Esophagus squamous epithelium (tissue), 4 donors: ENCODE results near the gene AFF3.

Experiments used
- CTCF ChIP-seq, 6 experiments: fragments of 450-650 bp in 4 of 6; fragments of 200-600 bp in 2 of 6; sonication (generic) in 2 of 6; IDR thresholded peaks; one replicate each; pipeline ENCODE4 v1.5.1; 2016 to 2019; ENCODE audit warnings: antibody characterized with exemption in 6 of 6, mild to moderate bottlenecking in 4 of 6, moderate library complexity in 4 of 6
- POLR2A ChIP-seq, 4 donors: fragments of 450-650 bp; IDR thresholded peaks; one replicate each; pipeline ENCODE4 v1.6.1; 2017; ENCODE audit warnings: antibody characterized with exemption in 4 of 4, mild to moderate bottlenecking in 4 of 4, moderate library complexity in 3 of 4

GRCh38 chr2:99960291-99960690, 182.1 kb downstream of the AFF3 start:
- TF ChIP-seq CTCF (IDR thresholded peaks at IDR 0.05) (no peak), POLR2A (IDR thresholded peaks at IDR 0.05) (no peak)
